Lower leg skin (tissue), 4 donors: Measurements from ENCODE around the gene MRM2. TPM values are rescaled to one million over a fixed set of nuclear protein-coding genes. Genes with fewer than 3 reads are reported as not detected.

Experiments used
- DNase-seq, 2 donors: peaks; one replicate each; pipeline ENCODE4 v3.0.0-alpha.2; 2019; ENCODE audit warnings: low spot score in 2 of 2
- H3K4me3 ChIP-seq: fragments of 200-600 bp; sonication (generic); 2 replicates; pipeline ENCODE4 v1.5.1; 2017; ENCODE audit warnings: mild to moderate bottlenecking, low read depth; ENCODE audit not compliant: poor library complexity, severe bottlenecking
- POLR2A ChIP-seq, 2 donors: fragments of 450-650 bp; IDR thresholded peaks; one replicate each; pipeline ENCODE4 v1.6.1; 2016 to 2017; ENCODE audit warnings: antibody characterized with exemption in 2 of 2, mild to moderate bottlenecking in 1 of 2, moderate library complexity in 1 of 2
- WGBS, 2 donors: methylation state at CpG; one replicate each; pipeline ENCODE4 v1.1.5; 2018; 5-methylcytosine and 5-hydroxymethylcytosine counted together
- intact Hi-C: fragments of 100-400 bp; cut with DNase I; formaldehyde crosslinking; loops from one replicate; pipeline ENCODE4 v1.15.0; 2023; ENCODE audit warnings: low total_unique reads
- total RNA-seq, 4 donors: library from RNA; depleted of rRNA; stranded (reverse); fragments of >200 nt; gene quantifications; one replicate each; pipeline ENCODE4 v1.1.0, GENCODE V29; 2016
- TF ChIP-seq, protein P1 (sequence below), 3 donors: fragments of 450-650 bp; IDR thresholded peaks; one replicate each; pipeline ENCODE4 v1.5.1; 2016; ENCODE audit warnings: antibody characterized with exemption in 3 of 3, mild to moderate bottlenecking in 3 of 3, moderate library complexity in 2 of 3

MRM2 gene
- total RNA-seq, 4 donors from 2014 or later, result 17.6 to 26.1 (median 23.9) TPM

DNA sequence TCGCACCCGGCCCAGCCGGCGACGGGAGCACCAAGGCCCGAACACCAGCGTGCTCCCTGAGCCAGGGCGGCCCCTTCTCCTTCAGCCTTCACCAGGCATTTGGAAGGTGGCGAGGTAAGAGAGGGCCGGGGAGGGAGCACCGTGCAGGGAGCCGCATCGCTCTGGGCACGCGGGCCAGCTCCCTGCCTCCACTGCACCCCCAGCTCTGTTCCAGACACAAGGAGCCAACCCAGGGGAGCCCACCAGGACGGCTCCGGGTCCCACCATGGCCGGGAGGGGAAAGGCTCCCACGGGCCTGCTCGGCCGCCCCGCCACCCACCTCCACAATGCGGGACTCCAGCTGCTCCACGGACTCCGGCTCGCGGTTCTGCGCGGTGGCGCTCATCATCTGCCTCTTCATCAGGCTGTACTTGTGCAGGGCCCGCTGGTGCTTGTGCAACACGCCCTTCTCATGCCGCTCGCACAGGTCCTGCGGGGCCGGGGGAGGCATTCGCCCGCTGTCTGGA lies 15.1 kb upstream of the MRM2 start:
- 96 to 98% methylated on average over 25 to 36 of the region's 38 CpGs for WGBS, 2 donors
- intact Hi-C loops, result no loop called here
- no peak overlapping the region for H3K4me3 ChIP-seq
- TF ChIP-seq, protein P1, sequence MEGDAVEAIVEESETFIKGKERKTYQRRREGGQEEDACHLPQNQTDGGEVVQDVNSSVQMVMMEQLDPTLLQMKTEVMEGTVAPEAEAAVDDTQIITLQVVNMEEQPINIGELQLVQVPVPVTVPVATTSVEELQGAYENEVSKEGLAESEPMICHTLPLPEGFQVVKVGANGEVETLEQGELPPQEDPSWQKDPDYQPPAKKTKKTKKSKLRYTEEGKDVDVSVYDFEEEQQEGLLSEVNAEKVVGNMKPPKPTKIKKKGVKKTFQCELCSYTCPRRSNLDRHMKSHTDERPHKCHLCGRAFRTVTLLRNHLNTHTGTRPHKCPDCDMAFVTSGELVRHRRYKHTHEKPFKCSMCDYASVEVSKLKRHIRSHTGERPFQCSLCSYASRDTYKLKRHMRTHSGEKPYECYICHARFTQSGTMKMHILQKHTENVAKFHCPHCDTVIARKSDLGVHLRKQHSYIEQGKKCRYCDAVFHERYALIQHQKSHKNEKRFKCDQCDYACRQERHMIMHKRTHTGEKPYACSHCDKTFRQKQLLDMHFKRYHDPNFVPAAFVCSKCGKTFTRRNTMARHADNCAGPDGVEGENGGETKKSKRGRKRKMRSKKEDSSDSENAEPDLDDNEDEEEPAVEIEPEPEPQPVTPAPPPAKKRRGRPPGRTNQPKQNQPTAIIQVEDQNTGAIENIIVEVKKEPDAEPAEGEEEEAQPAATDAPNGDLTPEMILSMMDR (IDR thresholded peaks at IDR 0.05), result no peak
- no peak for TF ChIP-seq POLR2A (IDR thresholded peaks at IDR 0.05)
- no peak for DNase-seq

DNA sequence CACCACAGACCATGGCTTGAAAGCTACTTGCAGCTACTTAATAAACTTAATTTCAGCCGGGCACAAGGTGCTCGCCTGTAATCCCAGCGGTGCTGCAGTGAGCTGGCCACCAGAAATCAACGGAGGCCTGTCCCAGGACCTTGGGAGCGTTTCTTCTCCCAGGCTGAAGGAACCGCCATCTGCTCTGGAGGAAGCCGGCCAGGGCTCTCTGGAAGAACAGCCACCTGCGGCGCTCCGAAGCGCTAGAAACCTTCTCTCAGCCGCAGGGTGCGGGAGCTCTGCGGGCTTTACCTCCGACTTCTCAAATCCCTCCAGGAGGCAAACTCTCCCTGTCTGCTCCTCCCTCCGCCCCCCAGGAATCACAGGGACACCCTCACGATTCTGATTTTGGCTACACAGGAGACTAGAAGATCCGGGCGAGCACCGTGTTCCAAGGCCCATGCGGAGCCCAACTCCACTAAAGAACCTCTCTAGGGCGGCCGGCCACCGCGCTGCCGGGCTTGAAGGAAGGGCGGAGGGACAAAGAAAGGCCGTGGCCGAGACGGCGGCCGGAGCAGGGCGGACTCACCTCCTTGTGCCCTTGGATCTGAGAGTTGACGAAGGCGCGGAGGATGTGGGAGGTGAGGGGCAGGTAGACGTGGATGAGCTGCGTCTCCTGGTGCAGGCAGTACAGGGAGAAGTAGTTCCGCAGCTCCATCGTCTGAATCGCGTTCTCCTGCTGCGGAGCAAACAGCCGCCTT lies 14.5 kb upstream of the MRM2 start:
- H3K4me3 ChIP-seq, result no peak overlapping the region
- 93 to 95% methylated on average over 44 of the region's 44 CpGs for WGBS, 2 donors
- TF ChIP-seq POLR2A (IDR thresholded peaks at IDR 0.05), result no peak
- TF ChIP-seq, protein P1 (IDR thresholded peaks at IDR 0.05), result no peak
- DNase-seq, result no peak
- intact Hi-C loops, result no loop called here

DNA sequence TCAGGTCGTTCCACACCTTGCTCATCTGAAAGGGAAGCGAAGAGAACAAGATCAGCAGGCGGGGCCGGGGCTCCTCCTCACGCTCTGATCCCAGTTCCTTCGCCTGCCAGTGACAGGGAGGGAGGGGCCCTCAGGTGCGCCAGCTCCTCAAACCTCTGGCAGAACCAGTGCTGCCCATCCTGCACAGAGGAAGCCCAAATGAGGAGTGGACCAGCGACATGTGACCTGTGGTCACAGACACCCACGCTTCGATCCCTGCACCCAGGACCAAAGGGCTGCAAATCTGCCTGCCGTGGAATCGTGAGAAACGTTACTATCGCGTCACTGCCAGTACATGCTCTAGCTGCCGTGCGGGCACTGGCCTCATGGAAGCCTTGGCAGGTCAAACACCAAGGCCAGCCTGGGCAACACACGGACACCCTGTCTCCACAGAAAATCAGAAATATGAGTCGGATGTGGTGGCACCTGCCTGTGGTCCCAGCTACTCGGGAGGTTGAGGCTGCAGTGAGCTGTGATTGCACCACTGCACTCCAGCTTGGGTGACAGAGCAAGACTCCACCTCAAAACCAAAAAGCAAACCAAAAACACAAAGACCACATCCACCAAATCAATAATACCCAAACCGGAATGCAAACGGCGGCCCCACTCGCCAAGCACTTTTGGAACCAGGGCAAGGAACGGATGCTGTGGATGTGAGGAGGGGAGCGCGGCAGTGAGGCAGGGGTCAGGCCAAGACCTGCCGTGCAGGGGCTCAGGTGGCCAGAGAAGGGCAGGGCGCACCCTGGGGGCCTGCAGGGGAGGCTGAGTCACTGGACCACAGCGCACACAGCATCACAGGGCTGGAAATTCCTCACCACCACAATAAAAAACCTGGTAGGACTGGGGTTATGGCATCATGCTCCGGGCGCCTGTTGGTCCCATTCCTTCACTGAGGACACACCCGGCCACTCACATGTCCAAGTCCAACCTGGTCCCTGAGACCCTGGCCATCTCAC lies 13.4 kb upstream of the MRM2 start:
- 89 to 91% methylated on average over 32 to 33 of the region's 33 CpGs for WGBS, 2 donors

DNA sequence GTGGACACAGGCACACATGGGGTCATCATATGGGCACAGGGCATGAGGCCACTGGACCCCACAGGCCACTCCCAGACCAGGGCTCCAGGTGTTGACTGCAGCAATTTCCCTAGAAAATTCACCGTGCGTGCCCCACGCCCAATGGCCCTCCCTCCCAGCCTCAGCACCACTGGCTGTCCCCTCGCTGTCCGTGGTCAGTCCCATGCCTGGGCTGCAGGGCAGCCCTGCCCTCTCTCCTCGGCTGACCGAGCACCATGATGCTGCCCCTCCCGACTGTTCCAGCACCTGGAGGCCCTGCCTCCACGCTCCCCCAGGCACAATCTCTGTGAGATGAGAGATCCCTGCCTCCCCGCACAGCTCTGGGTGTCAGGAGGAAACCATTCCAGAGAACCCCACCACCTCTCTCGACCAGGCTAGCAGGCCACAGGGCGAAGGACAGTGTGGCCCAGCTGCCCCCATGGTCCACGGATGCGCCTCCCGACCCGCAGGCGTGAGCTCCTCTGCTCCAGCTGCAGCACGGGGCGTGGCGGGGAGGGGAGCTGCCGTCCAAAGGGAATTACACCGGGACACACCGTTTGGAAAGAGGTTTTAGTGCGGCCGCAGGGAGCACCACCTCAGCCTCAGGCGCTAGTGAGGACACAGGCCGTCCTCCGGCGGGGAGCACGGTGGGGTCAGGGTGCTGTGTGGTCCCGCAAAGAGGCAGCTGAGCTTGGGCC lies 12.6 kb upstream of the MRM2 start:
- TF ChIP-seq, protein P1 (IDR thresholded peaks at IDR 0.05), result no peak
- no peak for TF ChIP-seq POLR2A (IDR thresholded peaks at IDR 0.05)
- no peak for DNase-seq
- intact Hi-C loops, result no loop called here
- no peak overlapping the region for H3K4me3 ChIP-seq
- WGBS, 2 donors, result 87 to 92% methylated on average over 16 to 31 of the region's 31 CpGs

More for the DNA sequence above, 13.4 kb upstream of the MRM2 start:
- TF ChIP-seq, protein P1 (IDR thresholded peaks at IDR 0.05), result no peak
- no peak for TF ChIP-seq POLR2A (IDR thresholded peaks at IDR 0.05)
- no peak overlapping the region for H3K4me3 ChIP-seq
- peak in 1 of 2 donors; percentile 84 for DNase-seq
- intact Hi-C loops, result no loop called here

DNA sequence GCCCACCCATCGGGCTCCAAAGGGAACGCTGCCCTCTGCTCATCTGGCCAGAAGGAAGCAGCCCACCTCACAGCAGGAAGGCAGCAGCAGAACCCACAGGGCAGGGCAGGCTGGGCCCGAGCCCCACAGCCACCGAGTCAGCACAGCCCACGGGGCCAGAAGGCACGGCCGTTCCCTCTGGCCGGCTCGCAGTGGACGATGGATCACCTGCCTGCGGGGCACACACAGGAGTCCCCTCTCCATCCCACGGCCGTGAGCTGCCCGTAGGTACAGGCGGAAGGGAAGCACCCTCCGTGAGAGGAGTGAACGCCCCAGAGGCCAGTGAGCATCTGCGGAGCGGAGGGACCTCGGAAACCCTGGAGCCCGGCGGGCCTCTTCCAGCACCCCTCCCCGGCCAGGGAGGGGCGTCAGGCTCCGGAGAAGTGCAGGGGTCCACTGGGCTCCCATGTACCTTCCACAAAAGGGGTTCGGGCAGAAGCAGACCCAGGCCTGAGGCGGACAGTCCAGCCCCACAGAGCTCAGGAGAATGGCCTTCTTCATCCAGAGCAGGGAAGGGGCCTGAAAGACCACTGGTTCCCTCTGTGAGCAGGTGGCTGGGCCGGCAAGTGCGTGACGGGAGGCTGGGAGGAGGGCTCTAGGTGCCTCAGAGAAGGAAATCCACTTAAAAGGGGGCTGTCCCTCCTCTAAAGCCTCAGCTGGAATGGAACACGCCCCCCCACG lies 11.7 kb upstream of the MRM2 start:
- no peak for TF ChIP-seq POLR2A (IDR thresholded peaks at IDR 0.05)
- TF ChIP-seq, protein P1 (IDR thresholded peaks at IDR 0.05), result no peak
- DNase-seq, result no peak
- no peak overlapping the region for H3K4me3 ChIP-seq
- WGBS, 2 donors, result 89 to 91% methylated on average over 29 to 32 of the region's 32 CpGs
- intact Hi-C loops, result no loop called here
